ENCODE measurements around the gene ARHGAP28. TPM values are rescaled to one million over a fixed set of nuclear protein-coding genes. Genes with fewer than 3 reads are reported as not detected.

ARHGAP28 gene
- polyA plus RNA-seq, 1 donor from 2014 or later = 9.8 TPM

DNA sequence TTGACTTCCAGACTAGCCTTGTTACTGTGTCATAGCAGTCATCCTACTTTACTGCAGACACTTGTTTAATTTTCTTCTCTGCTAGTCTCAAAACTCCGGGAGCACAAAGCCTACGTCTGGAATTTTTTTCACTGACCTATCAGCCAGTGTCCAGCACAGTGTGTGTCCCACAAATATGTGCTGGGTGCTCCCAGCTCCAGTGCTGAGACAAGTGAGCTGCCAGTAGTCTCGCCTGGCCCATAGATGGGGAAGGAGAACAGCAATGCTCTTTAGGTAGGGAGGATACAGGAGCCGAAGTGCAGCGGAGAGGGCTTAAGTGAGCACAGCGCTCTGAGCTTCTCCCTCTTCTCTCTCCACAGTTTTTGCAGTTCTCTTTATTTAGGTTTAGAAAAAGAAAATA lies 34.0 kb downstream of the ARHGAP28 start:
- no peak for TF ChIP-seq RAD21 (conservative IDR thresholded peaks at IDR 0.05)
- no peak for TF ChIP-seq SMC3 (conservative IDR thresholded peaks at IDR 0.05; ENCODE audit: poor library complexity)
- TF ChIP-seq EP300 (conservative IDR thresholded peaks at IDR 0.05; ENCODE audit: poor library complexity, severe bottlenecking) = no peak
- TF ChIP-seq MXI1 (conservative IDR thresholded peaks at IDR 0.05; ENCODE audit: poor library complexity, severe bottlenecking) = no peak
- no peak for TF ChIP-seq TAF1 (IDR thresholded peaks at IDR 0.05; ENCODE audit: low read depth)
- TF ChIP-seq, protein P1, sequence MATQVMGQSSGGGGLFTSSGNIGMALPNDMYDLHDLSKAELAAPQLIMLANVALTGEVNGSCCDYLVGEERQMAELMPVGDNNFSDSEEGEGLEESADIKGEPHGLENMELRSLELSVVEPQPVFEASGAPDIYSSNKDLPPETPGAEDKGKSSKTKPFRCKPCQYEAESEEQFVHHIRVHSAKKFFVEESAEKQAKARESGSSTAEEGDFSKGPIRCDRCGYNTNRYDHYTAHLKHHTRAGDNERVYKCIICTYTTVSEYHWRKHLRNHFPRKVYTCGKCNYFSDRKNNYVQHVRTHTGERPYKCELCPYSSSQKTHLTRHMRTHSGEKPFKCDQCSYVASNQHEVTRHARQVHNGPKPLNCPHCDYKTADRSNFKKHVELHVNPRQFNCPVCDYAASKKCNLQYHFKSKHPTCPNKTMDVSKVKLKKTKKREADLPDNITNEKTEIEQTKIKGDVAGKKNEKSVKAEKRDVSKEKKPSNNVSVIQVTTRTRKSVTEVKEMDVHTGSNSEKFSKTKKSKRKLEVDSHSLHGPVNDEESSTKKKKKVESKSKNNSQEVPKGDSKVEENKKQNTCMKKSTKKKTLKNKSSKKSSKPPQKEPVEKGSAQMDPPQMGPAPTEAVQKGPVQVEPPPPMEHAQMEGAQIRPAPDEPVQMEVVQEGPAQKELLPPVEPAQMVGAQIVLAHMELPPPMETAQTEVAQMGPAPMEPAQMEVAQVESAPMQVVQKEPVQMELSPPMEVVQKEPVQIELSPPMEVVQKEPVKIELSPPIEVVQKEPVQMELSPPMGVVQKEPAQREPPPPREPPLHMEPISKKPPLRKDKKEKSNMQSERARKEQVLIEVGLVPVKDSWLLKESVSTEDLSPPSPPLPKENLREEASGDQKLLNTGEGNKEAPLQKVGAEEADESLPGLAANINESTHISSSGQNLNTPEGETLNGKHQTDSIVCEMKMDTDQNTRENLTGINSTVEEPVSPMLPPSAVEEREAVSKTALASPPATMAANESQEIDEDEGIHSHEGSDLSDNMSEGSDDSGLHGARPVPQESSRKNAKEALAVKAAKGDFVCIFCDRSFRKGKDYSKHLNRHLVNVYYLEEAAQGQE (IDR thresholded peaks at IDR 0.05; ENCODE audit: borderline replicate concordance) = no peak

DNA sequence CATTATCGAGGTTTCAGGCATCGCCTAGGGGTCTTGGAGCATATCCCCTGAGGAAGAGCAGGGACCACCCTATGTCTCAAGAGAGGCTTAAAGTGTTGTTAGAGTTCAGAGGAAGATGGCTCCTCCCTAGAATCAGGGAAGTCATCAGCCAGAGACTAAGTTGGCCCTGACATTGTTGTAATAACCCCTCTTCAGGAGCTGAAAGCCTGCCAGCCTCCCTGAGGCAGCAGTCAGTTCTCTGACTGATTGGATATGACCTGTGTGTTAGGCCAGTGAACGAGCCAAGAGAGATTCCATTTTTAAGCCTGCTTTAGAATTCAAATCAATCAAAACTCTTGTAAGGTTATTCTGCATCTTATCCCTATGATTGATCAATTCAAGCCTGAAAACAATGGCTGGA lies 34.9 kb downstream of the ARHGAP28 start:
- Histone ChIP-seq H3K9me2 (ENCODE audit: insufficient read depth, low read length) (no peaks in the 10 kb centered on the region), H3K9ac (ENCODE audit: low read length) (no peak overlapping the region), H4K20me1 (ENCODE audit: insufficient read depth) (no peaks in the 10 kb centered on the region), H3K79me2 (replicated peaks; ENCODE audit: insufficient read depth, low read length) (no peaks in the 10 kb centered on the region), H3K27ac (ENCODE audit: low read length) (no peak overlapping the region), H3K4me2 (ENCODE audit: low read length) (no peak overlapping the region), H3K9me3 (ENCODE audit: low read length) (no peaks in the 10 kb centered on the region), H3K27me3 (ENCODE audit: insufficient read depth, low read depth, low read length) (no peaks in the 10 kb centered on the region), H2AFZ (ENCODE audit: low read depth, low read length) (no peak overlapping the region), H3K4me3 (ENCODE audit: low read length) (no peak overlapping the region), H3K36me3 (ENCODE audit: insufficient read depth, low read length) (no peaks in the 10 kb centered on the region), H3F3A (ENCODE audit: insufficient read depth, low read length, poor library complexity, severe bottlenecking) (no peaks in the 10 kb centered on the region)
- TF ChIP-seq, protein P1 (IDR thresholded peaks at IDR 0.05; ENCODE audit: borderline replicate concordance) = no peak
- TF ChIP-seq RAD21 (conservative IDR thresholded peaks at IDR 0.05) = no peak
- no peak for TF ChIP-seq MXI1 (conservative IDR thresholded peaks at IDR 0.05; ENCODE audit: poor library complexity, severe bottlenecking)
- TF ChIP-seq POLR2AphosphoS5 (IDR thresholded peaks at IDR 0.05) = no peak
- no peak for TF ChIP-seq TAF1 (IDR thresholded peaks at IDR 0.05; ENCODE audit: low read depth)
- no peak for TF ChIP-seq EP300 (conservative IDR thresholded peaks at IDR 0.05; ENCODE audit: poor library complexity, severe bottlenecking)
- TF ChIP-seq, protein P2, sequence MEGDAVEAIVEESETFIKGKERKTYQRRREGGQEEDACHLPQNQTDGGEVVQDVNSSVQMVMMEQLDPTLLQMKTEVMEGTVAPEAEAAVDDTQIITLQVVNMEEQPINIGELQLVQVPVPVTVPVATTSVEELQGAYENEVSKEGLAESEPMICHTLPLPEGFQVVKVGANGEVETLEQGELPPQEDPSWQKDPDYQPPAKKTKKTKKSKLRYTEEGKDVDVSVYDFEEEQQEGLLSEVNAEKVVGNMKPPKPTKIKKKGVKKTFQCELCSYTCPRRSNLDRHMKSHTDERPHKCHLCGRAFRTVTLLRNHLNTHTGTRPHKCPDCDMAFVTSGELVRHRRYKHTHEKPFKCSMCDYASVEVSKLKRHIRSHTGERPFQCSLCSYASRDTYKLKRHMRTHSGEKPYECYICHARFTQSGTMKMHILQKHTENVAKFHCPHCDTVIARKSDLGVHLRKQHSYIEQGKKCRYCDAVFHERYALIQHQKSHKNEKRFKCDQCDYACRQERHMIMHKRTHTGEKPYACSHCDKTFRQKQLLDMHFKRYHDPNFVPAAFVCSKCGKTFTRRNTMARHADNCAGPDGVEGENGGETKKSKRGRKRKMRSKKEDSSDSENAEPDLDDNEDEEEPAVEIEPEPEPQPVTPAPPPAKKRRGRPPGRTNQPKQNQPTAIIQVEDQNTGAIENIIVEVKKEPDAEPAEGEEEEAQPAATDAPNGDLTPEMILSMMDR (IDR thresholded peaks at IDR 0.05; ENCODE audit: poor library complexity, severe bottlenecking) = no peak
- TF ChIP-seq EZH2 (IDR thresholded peaks at IDR 0.05; ENCODE audit: borderline replicate concordance, insufficient read depth, low read length, poor library complexity, severe bottlenecking) = no peak
- TF ChIP-seq SMC3 (conservative IDR thresholded peaks at IDR 0.05; ENCODE audit: poor library complexity) = no peak

More for the DNA sequence above, 34.0 kb downstream of the ARHGAP28 start:
- no peaks in the 10 kb centered on the region for H3F3A ChIP-seq (ENCODE audit: insufficient read depth, low read length, poor library complexity, severe bottlenecking)
- H3K4me2 ChIP-seq (ENCODE audit: low read length) = no peak overlapping the region
- no peaks in the 10 kb centered on the region for H3K79me2 ChIP-seq (replicated peaks; ENCODE audit: insufficient read depth, low read length)
- H3K9me3 ChIP-seq (ENCODE audit: low read length) = no peaks in the 10 kb centered on the region
- no peak overlapping the region for H3K27ac ChIP-seq (ENCODE audit: low read length)
- H4K20me1 ChIP-seq (ENCODE audit: insufficient read depth) = no peaks in the 10 kb centered on the region
- no peaks in the 10 kb centered on the region for H3K36me3 ChIP-seq (ENCODE audit: insufficient read depth, low read length)
- no peak overlapping the region for H3K9ac ChIP-seq (ENCODE audit: low read length)
- H3K27me3 ChIP-seq (ENCODE audit: insufficient read depth, low read depth, low read length) = no peaks in the 10 kb centered on the region
- no peaks in the 10 kb centered on the region for H3K9me2 ChIP-seq (ENCODE audit: insufficient read depth, low read length)
- H3K4me3 ChIP-seq (ENCODE audit: low read length) = no peak overlapping the region
- no peak overlapping the region for H2AFZ ChIP-seq (ENCODE audit: low read depth, low read length)

Data from neural cell (in vitro differentiated cells).